ENCODE data around the gene DRC7. TPM values are rescaled to one million over a fixed set of nuclear protein-coding genes. Genes with fewer than 3 reads are reported as not detected.

The DRC7 gene
- total and polyA plus RNA-seq, 4 donors: 0.06 to 1.8 (median 0.08) TPM; not detected in 1

- Histone ChIP-seq H3K36me3 (ENCODE audit: control insufficient read depth in 4 of 4, insufficient read depth in 3 of 4, low read depth in 1 of 4, low read length in 3 of 4) (peaks cover 0 to 27% (median 10%) of the 10 kb centered on the region in 4 donors), H3K27ac (ENCODE audit: low read depth in 1 of 2, low read length in 2 of 2) (no peak overlapping the region), H3K9ac (ENCODE audit: low read depth in 1 of 2, low read length in 2 of 2) (no peak overlapping the region), H3K4me1 (ENCODE audit: control insufficient read depth in 4 of 4, insufficient read depth in 4 of 4, low read length in 3 of 4) (peaks cover 0 to 8% (median 3%) of the 10 kb centered on the region in 4 donors), H3K27me3 (ENCODE audit: control insufficient read depth in 4 of 4, insufficient read depth in 4 of 4, low read length in 3 of 4) (no peaks in the 10 kb centered on the region), H3K9me3 (ENCODE audit: control insufficient read depth in 4 of 4, low read length in 3 of 4) (no peaks in the 10 kb centered on the region), H3K4me3 (ENCODE audit: low read depth in 1 of 3, low read length in 3 of 3) (no peak overlapping the region)
- TF ChIP-seq ATF3 (IDR thresholded peaks at IDR 0.05) (no peak), SP1 (IDR thresholded peaks at IDR 0.05) (no peak), FOXA1 (IDR thresholded peaks at IDR 0.05) (no peak), RXRA (IDR thresholded peaks at IDR 0.05) (no peak), REST (IDR thresholded peaks at IDR 0.05) (no peak)
- WGBS: 86% methylated on average over 18 of the region's 18 CpGs
- DNase-seq (ENCODE audit: low spot score): no peak
Measured at GRCh38 chr16:57755726-57756423, 61.3 kb downstream of the DRC7 start.

- no peak overlapping the region for H3K9ac ChIP-seq (ENCODE audit: low read depth in 1 of 2, low read length in 2 of 2)
- 83% methylated on average over 15 of the region's 15 CpGs for WGBS
- no peak overlapping the region for H3K27ac ChIP-seq (ENCODE audit: low read depth in 1 of 2, low read length in 2 of 2)
- TF ChIP-seq REST (IDR thresholded peaks at IDR 0.05): no peak
- TF ChIP-seq RXRA (IDR thresholded peaks at IDR 0.05): no peak
- TF ChIP-seq FOXA2 (IDR thresholded peaks at IDR 0.05): no peak
- TF ChIP-seq FOXA1 (IDR thresholded peaks at IDR 0.05): no peak
- TF ChIP-seq ATF3 (IDR thresholded peaks at IDR 0.05): no peak
- no peak for TF ChIP-seq TAF1 (conservative IDR thresholded peaks at IDR 0.05)
- TF ChIP-seq SP1 (IDR thresholded peaks at IDR 0.05): no peak
- TF ChIP-seq ZBTB33 (IDR thresholded peaks at IDR 0.05): no peak
- TF ChIP-seq JUND (IDR thresholded peaks at IDR 0.05): no peak
- no peak for TF ChIP-seq NR2F2 (IDR thresholded peaks at IDR 0.05)
- no peak for TF ChIP-seq YY1 (IDR thresholded peaks at IDR 0.05)
- no peak for TF ChIP-seq EGR1 (IDR thresholded peaks at IDR 0.05; ENCODE audit: low read depth in 2 of 2)
- no peak for TF ChIP-seq GABPA (IDR thresholded peaks at IDR 0.05 in 1 of 2, conservative IDR thresholded peaks at IDR 0.05 in 1 of 2)
- no peak for TF ChIP-seq HNF4G (IDR thresholded peaks at IDR 0.05)
- peaks cover 0 to 35% (median 14%) of the 10 kb centered on the region in 4 donors for H3K36me3 ChIP-seq (ENCODE audit: control insufficient read depth in 4 of 4, insufficient read depth in 3 of 4, low read depth in 1 of 4, low read length in 3 of 4)
- no peak for DNase-seq (ENCODE audit: low spot score)
- peaks cover 0 to 8% (median 3%) of the 10 kb centered on the region in 4 donors for H3K4me1 ChIP-seq (ENCODE audit: control insufficient read depth in 4 of 4, insufficient read depth in 4 of 4, low read length in 3 of 4)
- no peaks in the 10 kb centered on the region for H3K9me3 ChIP-seq (ENCODE audit: control insufficient read depth in 4 of 4, low read length in 3 of 4)
- no peaks in the 10 kb centered on the region for H3K27me3 ChIP-seq (ENCODE audit: control insufficient read depth in 4 of 4, insufficient read depth in 4 of 4, low read length in 3 of 4)
- H3K4me3 ChIP-seq (ENCODE audit: low read depth in 1 of 3, low read length in 3 of 3): no peak overlapping the region
Measured at GRCh38 chr16:57756424-57757325, 62.1 kb downstream of the DRC7 start.
